Panc1 (cell line): ENCODE results near the gene PPP2R3B. TPM values are rescaled to one million over a fixed set of nuclear protein-coding genes. Genes with fewer than 3 reads are reported as not detected.

Experiments used
- ATAC-seq: fragments of 200-7000 bp; cut with Tn5 transposase; 2 replicates; pipeline ENCODE4 v1.9.1; 2020; ENCODE audit warnings: mild to moderate bottlenecking, moderate library complexity
- BruUV-seq: library from RNA; stranded (reverse); fragments of 400-500 nt; replicated peaks from 2 replicates; lab custom pipeline; 2021; lab: Mats Ljungman, UMichigan
- CTCF ChIA-PET: fragments of 300-600 bp; sonication (Branson Sonifier 250); formaldehyde crosslinking; loops from one replicate; lab custom pipeline; 2022; ENCODE audit warnings: antibody characterized with exemption; lab: Charles Lee
- POLR2A ChIA-PET: fragments of 300-600 bp; sonication (Branson Sonifier 250); formaldehyde crosslinking; loops from one replicate; lab custom pipeline; 2022; ENCODE audit warnings: antibody characterized with exemption; lab: Charles Lee
- DNase-seq: peaks from one replicate; pipeline ENCODE4 v3.0.0-alpha.2; 2010; ENCODE audit warnings: low read depth, low spot score
- H3K27ac ChIP-seq: 2 replicates; pipeline ENCODE4 v1.5.1; 2011; ENCODE audit warnings: mild to moderate bottlenecking, low read length, inconsistent platforms
- H3K27me3 ChIP-seq: fragments of 200-500 bp; sonication (Bioruptor generic); 2 replicates; pipeline ENCODE4 v1.6.0; 2014; ENCODE audit warnings: low read length, inconsistent platforms; ENCODE audit not compliant: control insufficient read depth, insufficient read depth
- H3K36me3 ChIP-seq: fragments of 200-500 bp; sonication (Bioruptor generic); 2 replicates; pipeline ENCODE4 v1.5.1; 2014; ENCODE audit warnings: inconsistent platforms, mild to moderate bottlenecking, low read length, moderate library complexity; ENCODE audit not compliant: control insufficient read depth, insufficient read depth
- H3K4me1 ChIP-seq: 2 replicates; pipeline ENCODE4 v1.5.1; 2011; ENCODE audit warnings: inconsistent platforms, mild to moderate bottlenecking, low read length, moderate library complexity; ENCODE audit not compliant: control insufficient read depth, insufficient read depth
- H3K4me3 ChIP-seq, 2 experiments: 2 replicates each; pipeline ENCODE4 v1.5.1; 2011 to 2012; ENCODE audit warnings: low read depth in 2 of 2, low read length in 2 of 2, mild to moderate bottlenecking in 2 of 2, inconsistent platforms in 1 of 2, moderate library complexity in 1 of 2
- H3K9me3 ChIP-seq: fragments of 200-500 bp; sonication (Bioruptor generic); 2 replicates; pipeline ENCODE4 v1.5.1; 2014; ENCODE audit warnings: low read depth, mild to moderate bottlenecking, inconsistent platforms, low read length, moderate library complexity; ENCODE audit not compliant: control insufficient read depth, insufficient read depth
- CTCF ChIP-seq: fragments of 450-650 bp; IDR thresholded peaks from 2 replicates; pipeline ENCODE4 v1.5.1; 2017; ENCODE audit warnings: mild to moderate bottlenecking
- POLR2AphosphoS5 ChIP-seq: IDR thresholded peaks from 2 replicates; pipeline ENCODE4 v1.6.1; 2012; ENCODE audit warnings: mild to moderate bottlenecking, low read depth, low read length, moderate library complexity
- REST ChIP-seq, 2 experiments: IDR thresholded peaks; 2 replicates each; pipeline ENCODE4 v1.6.1; 2011 to 2012; ENCODE audit warnings: low read depth in 2 of 2, control low read depth in 1 of 2, low read length in 1 of 2, mild to moderate bottlenecking in 1 of 2, moderate library complexity in 1 of 2; ENCODE audit not compliant: insufficient read depth in 1 of 2
- SIN3A ChIP-seq: IDR thresholded peaks from 2 replicates; pipeline ENCODE4 v1.6.1; 2012; ENCODE audit warnings: low read depth, mild to moderate bottlenecking, low read length, moderate library complexity, borderline replicate concordance; ENCODE audit not compliant: insufficient read depth
- TCF7L2 ChIP-seq: IDR thresholded peaks from 2 replicates; pipeline ENCODE4 v1.6.1; 2011; ENCODE audit warnings: mild to moderate bottlenecking, low read depth, low read length, inconsistent platforms
- in situ Hi-C: cut with HindIII; loops from 2 replicates; pipeline ENCODE4 v1.10.0; 2016; ENCODE audit warnings: low sequenced_read_pairs, low pct_unique_long_range_greater_than_20kb
- intact Hi-C: fragments of 100-400 bp; cut with micrococcal nuclease; formaldehyde crosslinking; loops from one replicate; pipeline ENCODE4 v1.10.0; 2022; ENCODE audit not compliant: unreplicated experiment
- total RNA-seq: library from RNA; stranded (reverse); gene quantifications from one replicate; pipeline ENCODE4 v1.2.1, GENCODE V29; 2021; ENCODE audit not compliant: unreplicated experiment

The PPP2R3B gene
- total RNA-seq, 1 experiment from 2014 or later = 19.2 TPM

- Histone ChIP-seq H3K27ac (no peak overlapping the region), H3K27me3 (no peaks in the 10 kb centered on the region), H3K36me3 (no peaks in the 10 kb centered on the region), H3K9me3 (no peaks in the 10 kb centered on the region), H3K4me1 (no peaks in the 10 kb centered on the region), H3K4me3 (no peak overlapping the region)
- DNase-seq (no peak), ATAC-seq (no peak)
- no TSS peak for BruUV-seq
- in situ Hi-C loops (no loop called here), intact Hi-C loops (no loop called here)
- TF ChIP-seq POLR2AphosphoS5 (no peak), TCF7L2 (no peak), SIN3A (no peak), REST (IDR thresholded peaks at IDR 0.05; ENCODE audit: insufficient read depth in 1 of 2, low read depth in 2 of 2, low read length in 1 of 2) (no peak), CTCF (no peak)
- CTCF ChIA-PET = no interaction called here
- POLR2A ChIA-PET = no interaction called here
These were observed 42.3 kb downstream of the PPP2R3B start for GRCh38 chrX:344371-344901.

GRCh38 chrX:341541-342101 lies 45.1 kb downstream of the PPP2R3B start:
- no peaks in the 10 kb centered on the region for H3K9me3 ChIP-seq
- ChIA-PET POLR2A (no interaction called here), CTCF (no interaction called here)
- no peak overlapping the region for H3K27ac ChIP-seq
- intact Hi-C loops = no loop called here
- DNase-seq (no peak), ATAC-seq (no peak)
- in situ Hi-C loops = no loop called here
- no peak overlapping the region for H3K4me3 ChIP-seq
- TF ChIP-seq TCF7L2 (no peak), POLR2AphosphoS5 (no peak), SIN3A (no peak), CTCF (no peak), REST (IDR thresholded peaks at IDR 0.05; ENCODE audit: insufficient read depth in 1 of 2, low read depth in 2 of 2, low read length in 1 of 2) (no peak)
- H3K4me1 ChIP-seq = no peaks in the 10 kb centered on the region
- no TSS peak for BruUV-seq
- H3K27me3 ChIP-seq = no peaks in the 10 kb centered on the region
- no peaks in the 10 kb centered on the region for H3K36me3 ChIP-seq
